IMR-90 (cell line): ENCODE data around the gene IGLL5. TPM values are rescaled to one million over a fixed set of nuclear protein-coding genes. Genes with fewer than 3 reads are reported as not detected.

Source experiments
- ATAC-seq: fragments of 200-7000 bp; cut with Tn5 transposase; 2 replicates; pipeline ENCODE4 v1.9.1; 2020; ENCODE audit warnings: low read depth, mild to moderate bottlenecking, moderate library complexity
- BruUV-seq: library from RNA; stranded (reverse); fragments of 400-500 nt; replicated peaks from 2 replicates; lab custom pipeline; 2021; lab: Mats Ljungman, UMichigan
- CTCF ChIA-PET: fragments of 300-600 bp; formaldehyde crosslinking; extraction: SDS; loops from one replicate; lab custom pipeline; 2021; ENCODE audit warnings: antibody characterized with exemption; lab: Yijun Ruan, JAX
- POLR2A ChIA-PET: fragments of 300-600 bp; sonication (Branson Sonifier 250); formaldehyde crosslinking; loops from one replicate; lab custom pipeline; 2022; ENCODE audit warnings: antibody characterized with exemption; ENCODE audit not compliant: unreplicated experiment; lab: Charles Lee
- DNase-seq: peaks from one replicate; pipeline ENCODE4 v3.0.0; 2013
- H2AFZ ChIP-seq: replicated peaks from 2 replicates; pipeline ENCODE3; 2013; ENCODE audit warnings: low read length, mild to moderate bottlenecking; ENCODE audit not compliant: poor library complexity
- H2AK5ac ChIP-seq: 2 replicates; pipeline ENCODE4 v1.6.1; 2013; ENCODE audit warnings: low read depth, low read length, inconsistent platforms
- H2AK9ac ChIP-seq: replicated peaks from 2 replicates; pipeline ENCODE3; 2013; ENCODE audit warnings: mild to moderate bottlenecking, low read depth, low read length, moderate library complexity; ENCODE audit not compliant: poor library complexity
- H2BK120ac ChIP-seq: 2 replicates; pipeline ENCODE4 v1.6.1; 2013; ENCODE audit warnings: low read depth, low read length, inconsistent platforms
- H2BK15ac ChIP-seq: 3 replicates; pipeline ENCODE4 v1.6.1; 2013; ENCODE audit warnings: low read depth, low read length, inconsistent platforms
- H2BK20ac ChIP-seq: 2 replicates; pipeline ENCODE4 v1.6.1; 2013; ENCODE audit warnings: low read depth, mild to moderate bottlenecking, inconsistent platforms, low read length, moderate library complexity
- H2BK5ac ChIP-seq: 2 replicates; pipeline ENCODE4 v1.6.1; 2013; ENCODE audit warnings: mild to moderate bottlenecking, low read depth, low read length, inconsistent platforms; ENCODE audit not compliant: poor library complexity, severe bottlenecking
- H3K14ac ChIP-seq: replicated peaks from 2 replicates; pipeline ENCODE4 v1.6.1; 2013; ENCODE audit warnings: low read depth, low read length, inconsistent platforms
- H3K18ac ChIP-seq: 2 replicates; pipeline ENCODE4 v1.6.1; 2013; ENCODE audit warnings: low read depth, low read length, control low read depth
- H3K23ac ChIP-seq: 2 replicates; pipeline ENCODE4 v1.6.1; 2013; ENCODE audit warnings: low read depth, low read length, inconsistent platforms
- H3K27ac ChIP-seq: 2 replicates; pipeline ENCODE4 v1.5.1; 2013; ENCODE audit warnings: mild to moderate bottlenecking, control low read depth, low read length; ENCODE audit not compliant: insufficient read depth
- H3K27me3 ChIP-seq: 2 replicates; pipeline ENCODE4 v1.6.1; 2013; ENCODE audit warnings: low read length; ENCODE audit not compliant: control insufficient read depth, insufficient read depth
- H3K36me3 ChIP-seq: 2 replicates; pipeline ENCODE4 v1.6.1; 2013; ENCODE audit warnings: low read length, mixed read lengths; ENCODE audit not compliant: control insufficient read depth, insufficient read depth
- H3K4ac ChIP-seq: 2 replicates; pipeline ENCODE4 v1.6.1; 2013; ENCODE audit warnings: low read depth, low read length, inconsistent platforms
- H3K4me1 ChIP-seq: 2 replicates; pipeline ENCODE4 v1.6.1; 2013; ENCODE audit warnings: low read length, mixed read lengths; ENCODE audit not compliant: control insufficient read depth, insufficient read depth
- H3K4me2 ChIP-seq: 2 replicates; pipeline ENCODE4 v1.6.1; 2013; ENCODE audit warnings: low read depth, mild to moderate bottlenecking, control low read depth, low read length, moderate library complexity
- H3K4me3 ChIP-seq: 2 replicates; pipeline ENCODE4 v1.5.1; 2013; ENCODE audit warnings: low read depth, mild to moderate bottlenecking, control low read depth, low read length, moderate library complexity; ENCODE audit not compliant: insufficient read depth
- H3K56ac ChIP-seq: 2 replicates; pipeline ENCODE4 v1.6.1; 2013; ENCODE audit warnings: low read length, inconsistent platforms; ENCODE audit not compliant: insufficient read depth; ENCODE audit errors: extremely low read depth
- H3K79me1 ChIP-seq, 2 experiments: 2 replicates each; pipeline ENCODE4 v1.6.1; 2013; ENCODE audit warnings: low read length in 2 of 2, inconsistent platforms in 1 of 2, low read depth in 1 of 2
- H3K9ac ChIP-seq: 2 replicates; pipeline ENCODE4 v1.6.1; 2013; ENCODE audit warnings: low read depth, low read length, control low read depth
- H3K9me1 ChIP-seq: 2 replicates; pipeline ENCODE4 v1.6.1; 2013; ENCODE audit warnings: low read length, inconsistent platforms; ENCODE audit not compliant: insufficient read depth
- H3K9me3 ChIP-seq: 2 replicates; pipeline ENCODE4 v1.6.1; 2013; ENCODE audit warnings: low read length; ENCODE audit not compliant: control insufficient read depth, insufficient read depth
- H4K20me1 ChIP-seq: 2 replicates; pipeline ENCODE4 v1.6.1; 2013; ENCODE audit warnings: low read length, inconsistent platforms; ENCODE audit not compliant: insufficient read depth
- H4K5ac ChIP-seq: 2 replicates; pipeline ENCODE4 v1.6.1; 2013; ENCODE audit warnings: mild to moderate bottlenecking, low read depth, low read length, control low read depth
- H4K8ac ChIP-seq, 2 experiments: 2 replicates each; pipeline ENCODE4 v1.6.1; 2013; ENCODE audit warnings: low read depth in 2 of 2, low read length in 2 of 2, control low read depth in 1 of 2, inconsistent platforms in 1 of 2
- H4K91ac ChIP-seq: 2 replicates; pipeline ENCODE4 v1.6.1; 2013; ENCODE audit warnings: low read depth, low read length, inconsistent platforms; ENCODE audit not compliant: insufficient read depth
- CEBPB ChIP-seq: IDR thresholded peaks from 2 replicates; pipeline ENCODE4 v1.6.1; 2012; ENCODE audit warnings: low read depth, low read length, improper control_type of control experiment
- WGBS, 2 experiments: methylation state at CpG; one replicate each; pipeline versions ENCODE4 v1.1.5 to v1.1.7; 2013; ENCODE audit warnings: missing lambda C conversion rate in 2 of 2; ENCODE audit not compliant: insufficient read length in 1 of 2; ENCODE audit errors: extremely low coverage in 2 of 2; 5-methylcytosine and 5-hydroxymethylcytosine counted together
- dilution Hi-C: fragments of 300-500 bp; cut with HindIII; formaldehyde crosslinking; loops from one replicate; pipeline ENCODE4 v1.14.3; 2018; ENCODE audit warnings: low sequenced_read_pairs; ENCODE audit not compliant: unreplicated experiment
- in situ Hi-C: fragments of 300-500 bp; cut with MboI; formaldehyde crosslinking; loops from 3 replicates; pipeline ENCODE4 v1.14.3; 2019; ENCODE audit warnings: low sequenced_read_pairs, inconsistent platforms, mixed read lengths
- intact Hi-C: fragments of 100-400 bp; cut with micrococcal nuclease; formaldehyde crosslinking; loops from 2 replicates; pipeline ENCODE4 v1.10.0; 2022
- polyA plus RNA-seq, 3 experiments: library from polyadenylated mRNA; depleted of rRNA; stranded (reverse); fragments of >200 nt; gene quantifications; 2 replicates each; pipeline ENCODE4 v1.2.3, GENCODE V29; 2012; ENCODE audit warnings: low replicate concordance in 1 of 3
- total RNA-seq: library from RNA; depleted of rRNA; stranded (reverse); fragments of >200 nt; gene quantifications from 2 replicates; pipeline ENCODE4 v1.2.3, GENCODE V29; 2012

IGLL5 gene
- total and polyA plus RNA-seq, 2 of the 4 experiments (the other 2 are of a cell fraction): not detected

DNA sequence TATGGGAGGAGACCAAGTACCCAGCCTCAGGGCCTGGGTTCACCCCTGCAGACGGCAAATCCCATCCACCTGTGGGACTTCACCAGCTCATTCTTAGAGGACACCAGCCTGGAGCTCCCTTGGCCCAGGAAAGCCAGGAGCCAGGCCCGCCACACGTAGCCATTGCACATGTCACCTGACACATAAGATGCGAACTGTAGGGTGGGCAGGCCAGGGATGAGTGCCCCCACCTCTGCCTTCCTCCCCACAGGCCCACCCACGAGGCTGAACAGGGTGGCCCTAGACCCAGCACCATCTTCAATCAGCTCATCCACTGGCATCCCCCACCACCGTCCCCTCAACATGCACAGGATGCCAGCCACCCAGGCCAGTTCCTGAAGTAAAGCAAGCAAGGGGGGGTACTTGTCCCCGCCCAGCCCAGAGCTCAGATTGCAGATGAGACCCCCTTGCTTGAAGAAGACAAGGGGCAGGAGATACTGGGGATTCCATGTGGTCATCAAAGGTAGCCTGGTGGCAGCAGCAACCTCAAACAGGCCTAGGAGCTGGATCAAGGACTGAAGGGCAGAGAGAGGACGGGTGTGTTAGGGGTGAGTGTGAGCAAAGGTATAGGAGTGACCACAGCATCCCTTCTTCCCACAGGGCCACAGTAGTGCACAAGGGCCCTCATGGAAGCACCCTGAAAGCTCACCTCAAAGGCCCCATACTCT lies 45.6 kb downstream of the IGLL5 start:
- TF ChIP-seq CEBPB: no peak
- Histone ChIP-seq H3K36me3 (no peaks in the 10 kb centered on the region), H4K91ac (no peak overlapping the region), H3K18ac (no peak overlapping the region), H3K14ac (no peak overlapping the region), H4K5ac (no peak overlapping the region), H3K9ac (no peak overlapping the region), H3K79me1 (no peaks in the 10 kb centered on the region), H2BK15ac (no peak overlapping the region), H2AK5ac (no peak overlapping the region), H2BK120ac (no peak overlapping the region), H2AK9ac (no peak overlapping the region), H3K27ac (no peak overlapping the region), H3K4me3 (no peak overlapping the region), H3K4me1 (no peaks in the 10 kb centered on the region), H4K20me1 (no peaks in the 10 kb centered on the region), H3K4me2 (no peak overlapping the region), H3K4ac (no peak overlapping the region), H4K8ac (no peak overlapping the region), H3K23ac (no peak overlapping the region), H3K9me1 (no peaks in the 10 kb centered on the region), H3K56ac (no peak overlapping the region), H2AFZ (no peak overlapping the region), H2BK20ac (no peak overlapping the region), H3K27me3 (peaks cover 4% of the 10 kb centered on the region), H3K9me3 (no peaks in the 10 kb centered on the region), H2BK5ac (no peak overlapping the region)
- dilution Hi-C loops: no loop called here
- POLR2A ChIA-PET: no interaction called here
- ATAC-seq (no peak), DNase-seq (no peak)
- WGBS, 2 experiments: 20% methylated on average over 2 of the region's 8 CpGs; no CpG with 5 or more reads in 1 of the 2 experiments
- CTCF ChIA-PET: no interaction called here
- in situ Hi-C loops: no loop called here
- intact Hi-C loops: no loop called here
- BruUV-seq: no TSS peak
